Fibroblast of pulmonary artery (primary cell): ENCODE measurements around the gene NCKAP1.

Experiments used
- DNase-seq: peaks from one replicate; pipeline ENCODE4 v3.0.0-alpha.2; 2010; ENCODE audit warnings: low read depth
- H3K4me3 ChIP-seq: replicated peaks from 2 replicates; pipeline ENCODE4 v1.5.1; 2011; ENCODE audit warnings: low read depth, mild to moderate bottlenecking, control low read depth, low read length, moderate library complexity
- TF ChIP-seq, protein P1 (sequence below): IDR thresholded peaks from 2 replicates; pipeline ENCODE4 v1.5.1; 2011; ENCODE audit warnings: mild to moderate bottlenecking, control low read depth, low read length, inconsistent platforms; ENCODE audit errors: missing control alignments

NCKAP1 gene

DNA sequence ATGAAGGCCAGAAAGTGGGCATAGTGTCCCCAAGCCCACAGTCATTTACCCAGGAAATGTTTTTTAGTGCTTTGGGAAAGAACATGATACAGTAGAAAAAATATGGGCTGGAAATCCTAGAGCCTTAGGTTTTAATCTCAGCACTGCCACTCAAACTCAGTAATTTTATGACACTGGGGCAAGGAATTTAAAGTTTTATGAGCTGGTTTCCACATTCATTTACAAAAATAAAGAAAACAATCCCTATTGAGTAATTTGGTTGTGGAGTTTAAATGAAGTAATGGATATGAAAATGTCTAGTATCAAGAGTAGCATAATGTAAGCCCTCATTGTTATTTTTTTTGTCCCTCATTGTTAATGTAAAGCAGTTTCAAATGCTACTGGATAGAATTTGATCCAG is 120.3 kb downstream of the NCKAP1 start:
- TF ChIP-seq, protein P1, sequence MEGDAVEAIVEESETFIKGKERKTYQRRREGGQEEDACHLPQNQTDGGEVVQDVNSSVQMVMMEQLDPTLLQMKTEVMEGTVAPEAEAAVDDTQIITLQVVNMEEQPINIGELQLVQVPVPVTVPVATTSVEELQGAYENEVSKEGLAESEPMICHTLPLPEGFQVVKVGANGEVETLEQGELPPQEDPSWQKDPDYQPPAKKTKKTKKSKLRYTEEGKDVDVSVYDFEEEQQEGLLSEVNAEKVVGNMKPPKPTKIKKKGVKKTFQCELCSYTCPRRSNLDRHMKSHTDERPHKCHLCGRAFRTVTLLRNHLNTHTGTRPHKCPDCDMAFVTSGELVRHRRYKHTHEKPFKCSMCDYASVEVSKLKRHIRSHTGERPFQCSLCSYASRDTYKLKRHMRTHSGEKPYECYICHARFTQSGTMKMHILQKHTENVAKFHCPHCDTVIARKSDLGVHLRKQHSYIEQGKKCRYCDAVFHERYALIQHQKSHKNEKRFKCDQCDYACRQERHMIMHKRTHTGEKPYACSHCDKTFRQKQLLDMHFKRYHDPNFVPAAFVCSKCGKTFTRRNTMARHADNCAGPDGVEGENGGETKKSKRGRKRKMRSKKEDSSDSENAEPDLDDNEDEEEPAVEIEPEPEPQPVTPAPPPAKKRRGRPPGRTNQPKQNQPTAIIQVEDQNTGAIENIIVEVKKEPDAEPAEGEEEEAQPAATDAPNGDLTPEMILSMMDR, result no peak
- no peak overlapping the region for H3K4me3 ChIP-seq
- no peak for DNase-seq

DNA sequence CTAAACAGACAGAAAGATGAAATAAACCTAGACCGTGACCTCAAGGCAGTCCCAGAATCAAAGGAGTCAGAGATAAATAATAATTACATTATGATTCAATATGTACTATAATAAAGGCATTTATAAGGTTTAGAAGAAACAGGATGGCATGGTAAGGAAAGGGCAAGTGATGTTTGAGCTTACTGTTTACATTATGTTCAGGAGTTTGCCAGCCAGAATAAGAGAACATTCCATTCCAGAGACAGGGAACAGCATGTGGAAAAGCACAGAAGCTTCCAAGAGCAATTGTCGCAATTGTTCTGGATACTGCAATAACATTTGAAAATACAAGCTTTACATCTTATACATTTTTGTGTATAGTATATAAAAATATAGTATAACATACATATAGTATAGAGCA is 121.8 kb downstream of the NCKAP1 start:
- DNase-seq, result no peak
- H3K4me3 ChIP-seq, result no peak overlapping the region
- TF ChIP-seq, protein P1, result no peak

DNA sequence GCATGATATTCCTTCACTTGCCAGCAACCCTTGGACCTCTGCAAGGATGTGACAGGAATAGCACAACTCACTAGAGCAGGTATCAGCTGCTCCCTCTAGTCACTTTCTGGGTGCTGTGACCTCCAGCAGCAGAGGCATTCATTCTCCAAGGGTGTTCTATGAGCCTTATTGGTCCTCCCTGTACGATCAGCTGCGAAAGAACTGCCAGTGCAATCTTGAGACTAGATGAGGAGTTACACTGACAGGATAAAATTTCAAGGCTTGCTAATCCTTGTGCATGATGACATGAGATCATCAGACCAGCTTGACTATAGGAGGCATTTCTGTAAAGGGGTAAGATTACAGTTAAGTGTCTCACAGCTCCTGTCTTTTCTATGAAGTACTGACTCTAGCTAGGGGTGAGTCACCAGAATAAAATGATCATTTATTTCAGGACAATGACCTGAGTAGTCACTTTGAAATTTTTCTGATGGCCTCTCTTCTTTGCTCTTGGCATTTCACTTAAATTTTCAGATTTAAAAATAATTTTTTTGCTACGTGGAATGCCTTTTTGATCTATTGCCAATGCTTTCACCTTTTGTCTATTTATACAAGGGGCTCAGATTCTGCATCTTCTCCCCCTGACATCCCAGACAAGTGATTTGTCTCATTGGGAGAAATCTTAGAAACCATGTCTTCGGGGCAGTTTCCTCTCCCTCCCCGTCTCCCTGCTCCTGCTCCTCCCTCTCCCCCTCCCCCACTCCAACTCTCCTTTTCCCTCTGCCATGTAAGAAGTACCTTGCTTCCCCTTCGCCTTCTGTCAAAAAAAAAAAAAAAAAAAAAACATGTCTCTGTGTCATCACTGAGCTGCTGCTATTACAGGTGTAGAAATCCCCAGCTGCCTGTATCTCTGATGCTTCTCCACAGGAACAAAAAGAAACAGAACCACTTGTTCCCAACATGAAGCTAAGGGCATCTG is 122.6 kb downstream of the NCKAP1 start:
- TF ChIP-seq, protein P1, result no peak
- H3K4me3 ChIP-seq, result no peak overlapping the region
- DNase-seq, result peak; percentile 61

DNA sequence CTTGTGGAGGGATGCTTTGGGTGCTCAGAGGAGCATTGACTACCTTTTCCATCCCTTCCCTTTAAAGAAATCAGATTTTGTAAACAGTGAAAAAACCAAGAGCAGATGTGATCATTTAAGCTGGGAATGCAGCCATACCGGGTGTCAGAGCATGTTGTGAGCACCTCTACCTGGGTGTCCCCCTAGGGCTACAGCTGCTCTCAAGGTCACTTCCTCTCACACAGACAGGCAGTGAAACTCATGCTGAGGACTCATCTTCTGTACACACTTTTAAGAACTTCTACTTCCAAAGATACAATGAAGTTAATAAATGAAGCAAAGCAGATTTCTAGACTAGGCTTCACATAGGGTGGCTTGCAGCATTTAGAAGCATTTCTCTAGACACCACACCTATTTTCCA is 123.4 kb downstream of the NCKAP1 start:
- TF ChIP-seq, protein P1, result no peak
- DNase-seq, result no peak
- no peak overlapping the region for H3K4me3 ChIP-seq

DNA sequence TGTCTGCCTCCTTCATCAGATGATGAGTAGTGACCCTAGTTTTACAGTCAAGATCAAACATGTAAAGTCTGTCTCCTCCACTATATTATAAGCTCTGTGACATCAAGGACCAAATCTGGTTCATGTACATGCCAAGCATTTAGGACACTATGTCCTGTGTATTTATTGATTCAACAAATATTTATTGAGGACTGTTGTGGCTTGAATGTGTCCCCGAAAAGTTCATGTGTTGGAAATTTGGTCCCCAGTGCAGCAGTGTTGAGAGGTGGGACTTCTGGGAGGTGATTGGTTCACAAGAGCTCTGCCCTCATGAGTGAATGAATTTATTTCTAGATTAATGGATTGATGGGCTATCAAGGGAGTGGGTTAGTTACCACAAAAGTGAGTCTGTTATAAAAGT is 125.2 kb downstream of the NCKAP1 start:
- DNase-seq, result no peak
- TF ChIP-seq, protein P1, result no peak
- H3K4me3 ChIP-seq, result no peak overlapping the region

DNA sequence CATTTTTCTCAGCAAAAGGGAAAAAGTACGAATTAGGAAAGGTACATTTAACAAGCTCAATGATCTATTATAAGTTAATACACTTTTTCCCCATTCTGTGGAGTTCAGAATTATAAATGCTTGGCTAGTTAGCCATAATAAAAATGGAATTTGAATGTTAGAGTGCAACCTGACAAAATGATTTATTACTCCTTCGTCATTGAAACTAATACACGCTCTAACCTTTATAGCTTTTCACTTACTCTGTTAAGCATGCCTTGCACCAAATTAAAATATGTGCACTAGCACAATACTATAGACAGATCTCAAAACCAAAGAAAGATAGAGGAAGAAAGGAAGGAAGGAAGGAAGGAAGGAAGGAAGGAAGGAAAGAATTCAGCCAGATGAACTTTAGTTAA is 125.7 kb downstream of the NCKAP1 start:
- no peak overlapping the region for H3K4me3 ChIP-seq
- DNase-seq, result no peak
- TF ChIP-seq, protein P1, result no peak
